K562 (cell line): ENCODE data around the gene LHX3.

Source experiments
- GABPB1 ChIP-seq: sonication (generic); formaldehyde crosslinking; IDR thresholded peaks from 2 replicates; pipeline ENCODE4 v1.8.0; 2022; ENCODE audit warnings: mild to moderate bottlenecking, missing genetic modification reagents
- GABPB2 ChIP-seq: fragments of 250-450 bp; sonication (Bioruptor Pico); conservative IDR thresholded peaks from 2 replicates; pipeline ENCODE4 v1.5.1; 2021; ENCODE audit warnings: mild to moderate bottlenecking
- HNRNPK ChIP-seq: fragments of 200-400 bp; formaldehyde crosslinking; IDR thresholded peaks from one replicate; pipeline ENCODE4 v1.6.1; 2018; ENCODE audit warnings: mild to moderate bottlenecking, low read depth, low read length; ENCODE audit not compliant: poor library complexity, severe bottlenecking
- POLR2A ChIP-seq: fragments of 450-650 bp; conservative IDR thresholded peaks from 2 replicates; pipeline ENCODE4 v1.6.1; 2016
- POLR2AphosphoS5 ChIP-seq: IDR thresholded peaks from 2 replicates; pipeline ENCODE4 v1.6.1; 2011; ENCODE audit warnings: mild to moderate bottlenecking, low read depth, low read length, moderate library complexity; ENCODE audit not compliant: control insufficient read depth, insufficient read depth
- RCOR1 ChIP-seq, 2 experiments: IDR thresholded peaks; 2 replicates each; pipeline ENCODE4 v1.6.1; 2012; ENCODE audit warnings: low read depth in 2 of 2, low read length in 2 of 2, borderline replicate concordance in 1 of 2, improper control_type of control experiment in 1 of 2
- SLC30A9 ChIP-seq: fragments of 250-450 bp; sonication (Bioruptor Pico); IDR thresholded peaks from 2 replicates; pipeline ENCODE4 v1.8.0; 2022; ENCODE audit warnings: mild to moderate bottlenecking, moderate library complexity
- TAF1 ChIP-seq: IDR thresholded peaks from 2 replicates; pipeline ENCODE4 v1.6.1; 2011; ENCODE audit warnings: mild to moderate bottlenecking, low read length, moderate library complexity; ENCODE audit not compliant: insufficient read depth, control insufficient read depth, severe bottlenecking; ENCODE audit errors: extremely low read depth
- ZNF76 ChIP-seq: fragments of 250-450 bp; sonication (Bioruptor Pico); IDR thresholded peaks from 2 replicates; pipeline ENCODE4 v1.4.0; 2020; ENCODE audit warnings: mild to moderate bottlenecking, moderate library complexity, borderline replicate concordance
- TF ChIP-seq, protein P1 (sequence below): fragments of 450-650 bp; IDR thresholded peaks from 2 replicates; pipeline ENCODE4 v1.6.1; 2018; ENCODE audit not compliant: partially characterized antibody
- TF ChIP-seq, protein P2 (sequence below), 3 experiments: IDR thresholded peaks in 2 of 3; conservative IDR thresholded peaks in 1 of 3; 2 replicates each; pipeline ENCODE4 v1.5.1; 2011 to 2012; ENCODE audit warnings: low read length in 3 of 3, mild to moderate bottlenecking in 3 of 3, control low read depth in 2 of 3, improper control_type of control experiment in 1 of 3, inconsistent platforms in 1 of 3, low read depth in 1 of 3, mixed read lengths in 1 of 3, moderate library complexity in 1 of 3; ENCODE audit not compliant: insufficient read depth in 2 of 3
- TF ChIP-seq, protein P3 (sequence below): conservative IDR thresholded peaks from 2 replicates; pipeline ENCODE4 v1.6.1; 2011; ENCODE audit warnings: low read depth, mild to moderate bottlenecking, low read length; ENCODE audit not compliant: control insufficient read depth
- TF ChIP-seq, protein P4 (sequence below): fragments of 450-650 bp; IDR thresholded peaks from 2 replicates; pipeline ENCODE4 v1.6.1; 2017; ENCODE audit warnings: antibody characterized with exemption, mild to moderate bottlenecking

DNA sequence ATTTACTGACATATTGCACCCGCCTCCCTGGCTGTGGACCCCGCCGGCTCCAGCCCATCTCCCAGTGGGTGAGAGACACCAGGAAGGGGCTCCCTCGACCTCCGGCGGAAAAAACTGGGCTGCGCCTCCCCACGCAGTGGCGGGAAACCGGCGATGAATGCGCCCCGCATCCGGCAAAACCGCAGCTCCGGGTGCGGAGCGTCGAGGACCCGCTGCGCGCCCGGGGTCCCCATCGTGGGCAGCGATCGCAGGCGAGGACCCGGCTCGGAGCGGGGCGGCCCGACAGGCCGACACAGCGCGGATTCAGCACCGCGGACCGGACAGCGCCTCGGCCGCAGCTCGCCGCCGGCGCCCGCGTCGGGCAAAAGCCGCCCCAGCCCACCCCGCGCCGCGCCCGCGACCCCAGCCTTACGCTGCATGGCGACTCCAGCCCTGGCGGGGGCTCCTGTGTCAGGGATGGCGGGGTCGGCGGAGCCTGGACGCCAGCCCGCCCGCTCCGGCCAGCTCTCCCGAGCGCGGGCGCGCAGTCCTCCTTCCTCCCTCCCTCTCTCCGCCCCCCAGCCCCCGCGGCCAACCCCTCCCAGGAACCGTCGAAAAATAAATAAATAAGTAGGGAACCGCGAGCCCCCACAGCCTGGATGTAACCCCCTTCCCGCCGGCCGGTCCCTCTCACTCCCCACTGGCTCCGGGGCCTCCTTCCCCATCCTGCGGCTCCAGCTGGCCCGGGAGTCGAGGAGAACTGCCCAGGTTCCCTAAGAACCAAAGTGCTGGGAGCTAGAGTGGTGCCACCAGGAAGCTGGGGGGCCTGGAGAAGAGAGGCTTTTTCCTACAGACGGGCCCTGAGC, 3.1 kb downstream of the LHX3 start:
- no peak for TF ChIP-seq GABPB1 (CRISPR knock-in tag)
- TF ChIP-seq POLR2AphosphoS5 = no peak
- TF ChIP-seq, protein P1, sequence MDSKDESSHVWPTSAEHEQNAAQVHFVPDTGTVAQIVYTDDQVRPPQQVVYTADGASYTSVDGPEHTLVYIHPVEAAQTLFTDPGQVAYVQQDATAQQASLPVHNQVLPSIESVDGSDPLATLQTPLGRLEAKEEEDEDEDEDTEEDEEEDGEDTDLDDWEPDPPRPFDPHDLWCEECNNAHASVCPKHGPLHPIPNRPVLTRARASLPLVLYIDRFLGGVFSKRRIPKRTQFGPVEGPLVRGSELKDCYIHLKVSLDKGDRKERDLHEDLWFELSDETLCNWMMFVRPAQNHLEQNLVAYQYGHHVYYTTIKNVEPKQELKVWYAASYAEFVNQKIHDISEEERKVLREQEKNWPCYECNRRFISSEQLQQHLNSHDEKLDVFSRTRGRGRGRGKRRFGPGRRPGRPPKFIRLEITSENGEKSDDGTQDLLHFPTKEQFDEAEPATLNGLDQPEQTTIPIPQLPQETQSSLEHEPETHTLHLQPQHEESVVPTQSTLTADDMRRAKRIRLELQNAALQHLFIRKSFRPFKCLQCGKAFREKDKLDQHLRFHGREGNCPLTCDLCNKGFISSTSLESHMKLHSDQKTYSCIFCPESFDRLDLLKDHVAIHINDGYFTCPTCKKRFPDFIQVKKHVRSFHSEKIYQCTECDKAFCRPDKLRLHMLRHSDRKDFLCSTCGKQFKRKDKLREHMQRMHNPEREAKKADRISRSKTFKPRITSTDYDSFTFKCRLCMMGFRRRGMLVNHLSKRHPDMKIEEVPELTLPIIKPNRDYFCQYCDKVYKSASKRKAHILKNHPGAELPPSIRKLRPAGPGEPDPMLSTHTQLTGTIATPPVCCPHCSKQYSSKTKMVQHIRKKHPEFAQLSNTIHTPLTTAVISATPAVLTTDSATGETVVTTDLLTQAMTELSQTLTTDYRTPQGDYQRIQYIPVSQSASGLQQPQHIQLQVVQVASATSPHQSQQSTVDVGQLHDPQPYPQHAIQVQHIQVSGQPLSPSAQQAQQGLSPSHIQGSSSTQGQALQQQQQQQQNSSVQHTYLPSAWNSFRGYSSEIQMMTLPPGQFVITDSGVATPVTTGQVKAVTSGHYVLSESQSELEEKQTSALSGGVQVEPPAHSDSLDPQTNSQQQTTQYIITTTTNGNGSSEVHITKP = no peak
- TF ChIP-seq, protein P2, sequence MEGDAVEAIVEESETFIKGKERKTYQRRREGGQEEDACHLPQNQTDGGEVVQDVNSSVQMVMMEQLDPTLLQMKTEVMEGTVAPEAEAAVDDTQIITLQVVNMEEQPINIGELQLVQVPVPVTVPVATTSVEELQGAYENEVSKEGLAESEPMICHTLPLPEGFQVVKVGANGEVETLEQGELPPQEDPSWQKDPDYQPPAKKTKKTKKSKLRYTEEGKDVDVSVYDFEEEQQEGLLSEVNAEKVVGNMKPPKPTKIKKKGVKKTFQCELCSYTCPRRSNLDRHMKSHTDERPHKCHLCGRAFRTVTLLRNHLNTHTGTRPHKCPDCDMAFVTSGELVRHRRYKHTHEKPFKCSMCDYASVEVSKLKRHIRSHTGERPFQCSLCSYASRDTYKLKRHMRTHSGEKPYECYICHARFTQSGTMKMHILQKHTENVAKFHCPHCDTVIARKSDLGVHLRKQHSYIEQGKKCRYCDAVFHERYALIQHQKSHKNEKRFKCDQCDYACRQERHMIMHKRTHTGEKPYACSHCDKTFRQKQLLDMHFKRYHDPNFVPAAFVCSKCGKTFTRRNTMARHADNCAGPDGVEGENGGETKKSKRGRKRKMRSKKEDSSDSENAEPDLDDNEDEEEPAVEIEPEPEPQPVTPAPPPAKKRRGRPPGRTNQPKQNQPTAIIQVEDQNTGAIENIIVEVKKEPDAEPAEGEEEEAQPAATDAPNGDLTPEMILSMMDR (IDR thresholded peaks at IDR 0.05 in 2 of 3, conservative IDR thresholded peaks at IDR 0.05 in 1 of 3; ENCODE audit: insufficient read depth in 2 of 3, low read depth in 1 of 3, low read length in 3 of 3) = no peak
- no peak for TF ChIP-seq SLC30A9
- no peak for TF ChIP-seq ZNF76 (CRISPR knock-in tag)
- TF ChIP-seq TAF1 = no peak
- TF ChIP-seq, protein P3, sequence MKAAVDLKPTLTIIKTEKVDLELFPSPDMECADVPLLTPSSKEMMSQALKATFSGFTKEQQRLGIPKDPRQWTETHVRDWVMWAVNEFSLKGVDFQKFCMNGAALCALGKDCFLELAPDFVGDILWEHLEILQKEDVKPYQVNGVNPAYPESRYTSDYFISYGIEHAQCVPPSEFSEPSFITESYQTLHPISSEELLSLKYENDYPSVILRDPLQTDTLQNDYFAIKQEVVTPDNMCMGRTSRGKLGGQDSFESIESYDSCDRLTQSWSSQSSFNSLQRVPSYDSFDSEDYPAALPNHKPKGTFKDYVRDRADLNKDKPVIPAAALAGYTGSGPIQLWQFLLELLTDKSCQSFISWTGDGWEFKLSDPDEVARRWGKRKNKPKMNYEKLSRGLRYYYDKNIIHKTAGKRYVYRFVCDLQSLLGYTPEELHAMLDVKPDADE = no peak
- TF ChIP-seq HNRNPK = no peak
- TF ChIP-seq RCOR1 (IDR thresholded peaks at IDR 0.05; ENCODE audit: borderline replicate concordance in 1 of 2, low read depth in 2 of 2, low read length in 2 of 2) = no peak
- no peak for TF ChIP-seq GABPB2
- no peak for TF ChIP-seq POLR2A
- TF ChIP-seq, protein P4, sequence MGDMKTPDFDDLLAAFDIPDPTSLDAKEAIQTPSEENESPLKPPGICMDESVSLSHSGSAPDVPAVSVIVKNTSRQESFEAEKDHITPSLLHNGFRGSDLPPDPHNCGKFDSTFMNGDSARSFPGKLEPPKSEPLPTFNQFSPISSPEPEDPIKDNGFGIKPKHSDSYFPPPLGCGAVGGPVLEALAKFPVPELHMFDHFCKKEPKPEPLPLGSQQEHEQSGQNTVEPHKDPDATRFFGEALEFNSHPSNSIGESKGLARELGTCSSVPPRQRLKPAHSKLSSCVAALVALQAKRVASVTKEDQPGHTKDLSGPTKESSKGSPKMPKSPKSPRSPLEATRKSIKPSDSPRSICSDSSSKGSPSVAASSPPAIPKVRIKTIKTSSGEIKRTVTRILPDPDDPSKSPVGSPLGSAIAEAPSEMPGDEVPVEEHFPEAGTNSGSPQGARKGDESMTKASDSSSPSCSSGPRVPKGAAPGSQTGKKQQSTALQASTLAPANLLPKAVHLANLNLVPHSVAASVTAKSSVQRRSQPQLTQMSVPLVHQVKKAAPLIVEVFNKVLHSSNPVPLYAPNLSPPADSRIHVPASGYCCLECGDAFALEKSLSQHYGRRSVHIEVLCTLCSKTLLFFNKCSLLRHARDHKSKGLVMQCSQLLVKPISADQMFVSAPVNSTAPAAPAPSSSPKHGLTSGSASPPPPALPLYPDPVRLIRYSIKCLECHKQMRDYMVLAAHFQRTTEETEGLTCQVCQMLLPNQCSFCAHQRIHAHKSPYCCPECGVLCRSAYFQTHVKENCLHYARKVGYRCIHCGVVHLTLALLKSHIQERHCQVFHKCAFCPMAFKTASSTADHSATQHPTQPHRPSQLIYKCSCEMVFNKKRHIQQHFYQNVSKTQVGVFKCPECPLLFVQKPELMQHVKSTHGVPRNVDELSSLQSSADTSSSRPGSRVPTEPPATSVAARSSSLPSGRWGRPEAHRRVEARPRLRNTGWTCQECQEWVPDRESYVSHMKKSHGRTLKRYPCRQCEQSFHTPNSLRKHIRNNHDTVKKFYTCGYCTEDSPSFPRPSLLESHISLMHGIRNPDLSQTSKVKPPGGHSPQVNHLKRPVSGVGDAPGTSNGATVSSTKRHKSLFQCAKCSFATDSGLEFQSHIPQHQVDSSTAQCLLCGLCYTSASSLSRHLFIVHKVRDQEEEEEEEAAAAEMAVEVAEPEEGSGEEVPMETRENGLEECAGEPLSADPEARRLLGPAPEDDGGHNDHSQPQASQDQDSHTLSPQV = no peak
